Activated B cell treated with CpG ODN at 0.5 μM for 24 hours (primary cell): ENCODE data around the gene SYDE1. TPM values are rescaled to one million over a fixed set of nuclear protein-coding genes. Genes with fewer than 3 reads are reported as not detected.

Experiments
- ATAC-seq: fragments of 200-7000 bp; cut with Tn5 transposase; one replicate; pipeline ENCODE4 v1.10.0; 2021; ENCODE audit warnings: low read depth, mild to moderate bottlenecking, moderate library complexity
- CTCF ChIA-PET: fragments of 350-600 bp; sonication (Branson Sonifier 250); formaldehyde crosslinking; loops from one replicate; lab custom pipeline; 2021; ENCODE audit warnings: antibody characterized with exemption; lab: Charles Lee
- POLR2A ChIA-PET: fragments of 350-600 bp; sonication (Branson Sonifier 250); formaldehyde crosslinking; loops from one replicate; lab custom pipeline; 2021; ENCODE audit warnings: antibody characterized with exemption; lab: Charles Lee
- DNase-seq: peaks from one replicate; pipeline ENCODE4 v3.0.0; 2022
- H3K27ac Mint-ChIP-seq: one replicate; pipeline ENCODE4 v1.8.0; 2020; ENCODE audit warnings: mixed read lengths
- H3K27me3 Mint-ChIP-seq: one replicate; pipeline ENCODE4 v1.8.0; 2021; ENCODE audit warnings: mixed read lengths
- H3K36me3 Mint-ChIP-seq: one replicate; pipeline ENCODE4 v1.8.0; 2021; ENCODE audit warnings: low read depth, mixed read lengths
- H3K4me1 Mint-ChIP-seq: one replicate; pipeline ENCODE4 v1.8.0; 2021; ENCODE audit warnings: mixed read lengths
- H3K4me3 Mint-ChIP-seq: one replicate; pipeline ENCODE4 v1.8.0; 2020; ENCODE audit warnings: mild to moderate bottlenecking, mixed read lengths
- H3K9me3 Mint-ChIP-seq: one replicate; pipeline ENCODE4 v1.8.0; 2020; ENCODE audit warnings: mixed read lengths
- CTCF ChIP-seq: fragments of 200-600 bp; IDR thresholded peaks from one replicate; pipeline ENCODE4 v1.8.0; 2022; ENCODE audit warnings: antibody characterized with exemption, mild to moderate bottlenecking
- intact Hi-C: fragments of 100-400 bp; cut with micrococcal nuclease; formaldehyde crosslinking; loops from one replicate; pipeline ENCODE4 v1.15.1; 2024
- total RNA-seq: library from RNA; stranded (reverse); gene quantifications from 2 replicates; pipeline ENCODE4 v1.2.3, GENCODE V29; 2022

Gene SYDE1
- total RNA-seq, 1 donor from 2014 or later, result not detected

GRCh38 chr19:15118248-15118647 is 11.0 kb downstream of the SYDE1 start:
- POLR2A ChIA-PET, result no interaction called here
- Mint-ChIP-seq H3K9me3 (no peaks in the 10 kb centered on the region), H3K4me1 (no peaks in the 10 kb centered on the region), H3K4me3 (no peak overlapping the region), H3K36me3 (peaks cover 67% of the 10 kb centered on the region), H3K27ac (no peak overlapping the region), H3K27me3 (no peaks in the 10 kb centered on the region)
- ATAC-seq (no peak), DNase-seq (no peak)
- intact Hi-C loops, result no loop called here
- CTCF ChIA-PET, result no interaction called here
- TF ChIP-seq CTCF, result no peak

- ATAC-seq, result no peak
- no peaks in the 10 kb centered on the region for H3K27me3 Mint-ChIP-seq
- DNase-seq, result no peak
- no peak overlapping the region for H3K4me3 Mint-ChIP-seq
- H3K36me3 Mint-ChIP-seq, result peaks cover 67% of the 10 kb centered on the region
- POLR2A ChIA-PET, result no interaction called here
- CTCF ChIA-PET, result no interaction called here
- no peaks in the 10 kb centered on the region for H3K9me3 Mint-ChIP-seq
- no peak for TF ChIP-seq CTCF
- H3K27ac Mint-ChIP-seq, result no peak overlapping the region
- H3K4me1 Mint-ChIP-seq, result peaks cover under 1% of the 10 kb centered on the region
- intact Hi-C loops, result no loop called here
These were observed 11.7 kb downstream of the SYDE1 start for GRCh38 chr19:15118789-15119494.

- Mint-ChIP-seq H3K36me3 (peaks cover 65% of the 10 kb centered on the region), H3K4me1 (peaks cover 12% of the 10 kb centered on the region), H3K4me3 (no peak overlapping the region), H3K9me3 (no peaks in the 10 kb centered on the region), H3K27me3 (no peaks in the 10 kb centered on the region), H3K27ac (no peak overlapping the region)
- ChIA-PET CTCF (interaction anchor here (0.6 kb wide), 1 partner anchor 1130 kb away, joined by 3 read pairs; no protein-coding TSS in a partner anchor), POLR2A (no interaction called here)
- intact Hi-C loops, result no loop called here
- no peak for TF ChIP-seq CTCF
- DNase-seq, result no peak
- no peak for ATAC-seq
These were observed 13.2 kb downstream of the SYDE1 start for GRCh38 chr19:15120135-15121026.

GRCh38 chr19:15122331-15123030 is 15.3 kb downstream of the SYDE1 start:
- no peak for TF ChIP-seq CTCF
- H3K4me1 Mint-ChIP-seq, result peaks cover 17% of the 10 kb centered on the region
- no peak overlapping the region for H3K4me3 Mint-ChIP-seq
- no peaks in the 10 kb centered on the region for H3K9me3 Mint-ChIP-seq
- POLR2A ChIA-PET, result no interaction called here
- CTCF ChIA-PET, result no interaction called here
- H3K27ac Mint-ChIP-seq, result no peak overlapping the region
- DNase-seq (no peak), ATAC-seq (no peak)
- H3K27me3 Mint-ChIP-seq, result no peaks in the 10 kb centered on the region
- peaks cover 51% of the 10 kb centered on the region for H3K36me3 Mint-ChIP-seq
- intact Hi-C loops, result no loop called here
